ENCODE data around the gene FGR. TPM values are rescaled to one million over a fixed set of nuclear protein-coding genes. Genes with fewer than 3 reads are reported as not detected.

FGR gene
- total and polyA plus RNA-seq, 2 of the 13 experiments (the other 11 are each of a cell fraction or from before 2014, with no cell fraction given): not detected

DNA sequence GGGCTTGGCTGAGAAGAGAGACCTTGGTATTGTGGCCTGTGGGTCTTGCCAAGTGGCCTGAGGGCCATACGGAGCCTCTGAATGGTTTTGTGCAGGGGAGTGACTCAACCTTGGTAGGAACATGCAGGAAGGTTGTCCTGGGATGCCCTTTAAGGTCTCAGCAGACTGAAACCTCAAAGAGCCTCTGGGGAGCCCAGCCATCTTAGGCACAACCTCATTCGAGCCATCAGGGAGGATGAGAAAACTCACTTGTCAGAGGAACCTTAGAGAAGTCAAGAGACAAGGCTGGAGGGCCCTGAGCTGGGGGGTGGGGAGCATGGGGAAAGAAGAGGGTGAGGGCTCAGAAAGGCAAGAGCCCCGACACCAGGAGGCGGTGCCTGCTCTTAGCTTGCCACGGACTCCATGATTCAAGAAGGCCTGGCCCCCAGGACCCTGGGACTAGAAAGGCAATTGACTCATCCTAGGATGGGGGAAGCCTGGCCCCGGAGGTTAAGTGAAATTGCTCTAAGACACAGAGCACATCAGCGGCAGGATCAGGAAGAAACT, 24.0 kb upstream of the FGR start:
- ATAC-seq: peak; percentile 6; the same call in 2 of the 3 replicates
- peak overlapping the region; percentile 70 for H2AFZ ChIP-seq (ENCODE audit: low read length)
- TF ChIP-seq CREBL2 (CRISPR knock-in tag; IDR thresholded peaks at IDR 0.05; ENCODE audit: borderline replicate concordance) (no peak), ZNF446 (CRISPR knock-in tag; IDR thresholded peaks at IDR 0.05) (no peak), ZNF670 (CRISPR knock-in tag; IDR thresholded peaks at IDR 0.05; ENCODE audit: borderline replicate concordance) (no peak), SSRP1 (CRISPR knock-in tag; IDR thresholded peaks at IDR 0.05) (no peak), NRL (CRISPR knock-in tag; IDR thresholded peaks at IDR 0.05; ENCODE audit: borderline replicate concordance) (no peak), ZC3H4 (CRISPR knock-in tag; IDR thresholded peaks at IDR 0.05; ENCODE audit: borderline replicate concordance) (no peak), EED (CRISPR knock-in tag; IDR thresholded peaks at IDR 0.05) (no peak), ZGPAT (CRISPR knock-in tag; IDR thresholded peaks at IDR 0.05) (peak; percentile 12; the same call in 1 of the 2 replicates), RELA (CRISPR knock-in tag; IDR thresholded peaks at IDR 0.05) (no peak), KMT2B (CRISPR knock-in tag; IDR thresholded peaks at IDR 0.05) (no peak), ZNF678 (CRISPR knock-in tag; IDR thresholded peaks at IDR 0.05) (no peak), NR2F1 (CRISPR knock-in tag; IDR thresholded peaks at IDR 0.05) (no peak)
- TF ChIP-seq, protein P1, sequence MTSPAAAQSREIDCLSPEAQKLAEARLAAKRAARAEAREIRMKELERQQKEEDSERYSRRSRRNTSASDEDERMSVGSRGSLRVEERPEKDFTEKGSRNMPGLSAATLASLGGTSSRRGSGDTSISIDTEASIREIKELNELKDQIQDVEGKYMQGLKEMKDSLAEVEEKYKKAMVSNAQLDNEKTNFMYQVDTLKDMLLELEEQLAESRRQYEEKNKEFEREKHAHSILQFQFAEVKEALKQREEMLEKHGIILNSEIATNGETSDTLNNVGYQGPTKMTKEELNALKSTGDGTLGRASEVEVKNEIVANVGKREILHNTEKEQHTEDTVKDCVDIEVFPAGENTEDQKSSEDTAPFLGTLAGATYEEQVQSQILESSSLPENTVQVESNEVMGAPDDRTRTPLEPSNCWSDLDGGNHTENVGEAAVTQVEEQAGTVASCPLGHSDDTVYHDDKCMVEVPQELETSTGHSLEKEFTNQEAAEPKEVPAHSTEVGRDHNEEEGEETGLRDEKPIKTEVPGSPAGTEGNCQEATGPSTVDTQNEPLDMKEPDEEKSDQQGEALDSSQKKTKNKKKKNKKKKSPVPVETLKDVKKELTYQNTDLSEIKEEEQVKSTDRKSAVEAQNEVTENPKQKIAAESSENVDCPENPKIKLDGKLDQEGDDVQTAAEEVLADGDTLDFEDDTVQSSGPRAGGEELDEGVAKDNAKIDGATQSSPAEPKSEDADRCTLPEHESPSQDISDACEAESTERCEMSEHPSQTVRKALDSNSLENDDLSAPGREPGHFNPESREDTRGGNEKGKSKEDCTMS (CRISPR knock-in tag; conservative IDR thresholded peaks at IDR 0.05): no peak
- TF ChIP-seq, protein P2, sequence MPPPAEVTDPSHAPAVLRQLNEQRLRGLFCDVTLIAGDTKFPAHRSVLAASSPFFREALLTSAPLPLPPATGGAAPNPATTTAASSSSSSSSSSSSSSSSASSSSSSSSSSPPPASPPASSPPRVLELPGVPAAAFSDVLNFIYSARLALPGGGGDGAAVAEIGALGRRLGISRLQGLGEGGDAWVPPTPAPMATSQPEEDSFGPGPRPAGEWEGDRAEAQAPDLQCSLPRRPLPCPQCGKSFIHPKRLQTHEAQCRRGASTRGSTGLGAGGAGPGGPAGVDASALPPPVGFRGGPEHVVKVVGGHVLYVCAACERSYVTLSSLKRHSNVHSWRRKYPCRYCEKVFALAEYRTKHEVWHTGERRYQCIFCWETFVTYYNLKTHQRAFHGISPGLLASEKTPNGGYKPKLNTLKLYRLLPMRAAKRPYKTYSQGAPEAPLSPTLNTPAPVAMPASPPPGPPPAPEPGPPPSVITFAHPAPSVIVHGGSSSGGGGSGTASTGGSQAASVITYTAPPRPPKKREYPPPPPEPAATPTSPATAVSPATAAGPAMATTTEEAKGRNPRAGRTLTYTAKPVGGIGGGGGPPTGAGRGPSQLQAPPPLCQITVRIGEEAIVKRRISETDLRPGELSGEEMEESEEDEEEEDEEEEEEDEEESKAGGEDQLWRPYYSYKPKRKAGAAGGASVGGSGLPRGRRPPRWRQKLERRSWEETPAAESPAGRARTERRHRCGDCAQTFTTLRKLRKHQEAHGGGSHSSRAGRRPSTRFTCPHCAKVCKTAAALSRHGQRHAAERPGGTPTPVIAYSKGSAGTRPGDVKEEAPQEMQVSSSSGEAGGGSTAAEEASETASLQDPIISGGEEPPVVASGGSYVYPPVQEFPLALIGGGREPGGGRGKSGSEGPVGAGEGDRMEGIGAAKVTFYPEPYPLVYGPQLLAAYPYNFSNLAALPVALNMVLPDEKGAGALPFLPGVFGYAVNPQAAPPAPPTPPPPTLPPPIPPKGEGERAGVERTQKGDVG (CRISPR knock-in tag; IDR thresholded peaks at IDR 0.05; ENCODE audit: borderline replicate concordance): no peak
- TF ChIP-seq, protein P3, sequence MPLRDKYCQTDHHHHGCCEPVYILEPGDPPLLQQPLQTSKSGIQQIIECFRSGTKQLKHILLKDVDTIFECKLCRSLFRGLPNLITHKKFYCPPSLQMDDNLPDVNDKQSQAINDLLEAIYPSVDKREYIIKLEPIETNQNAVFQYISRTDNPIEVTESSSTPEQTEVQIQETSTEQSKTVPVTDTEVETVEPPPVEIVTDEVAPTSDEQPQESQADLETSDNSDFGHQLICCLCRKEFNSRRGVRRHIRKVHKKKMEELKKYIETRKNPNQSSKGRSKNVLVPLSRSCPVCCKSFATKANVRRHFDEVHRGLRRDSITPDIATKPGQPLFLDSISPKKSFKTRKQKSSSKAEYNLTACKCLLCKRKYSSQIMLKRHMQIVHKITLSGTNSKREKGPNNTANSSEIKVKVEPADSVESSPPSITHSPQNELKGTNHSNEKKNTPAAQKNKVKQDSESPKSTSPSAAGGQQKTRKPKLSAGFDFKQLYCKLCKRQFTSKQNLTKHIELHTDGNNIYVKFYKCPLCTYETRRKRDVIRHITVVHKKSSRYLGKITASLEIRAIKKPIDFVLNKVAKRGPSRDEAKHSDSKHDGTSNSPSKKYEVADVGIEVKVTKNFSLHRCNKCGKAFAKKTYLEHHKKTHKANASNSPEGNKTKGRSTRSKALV (CRISPR knock-in tag; IDR thresholded peaks at IDR 0.05): no peak

More for the DNA sequence above, 24.0 kb upstream of the FGR start:
- Histone ChIP-seq H3K79me2 (ENCODE audit: insufficient read depth, low read length) (no peaks in the 10 kb centered on the region), H3K4me2 (ENCODE audit: low read depth, low read length) (peak overlapping the region; percentile 95), H3K9ac (ENCODE audit: insufficient read depth, low read depth, low read length) (peak overlapping the region; percentile 14; the same call in 1 of the 2 replicates), H3K4me3 (replicated peaks in 1 of 3; ENCODE audit: insufficient read depth in 1 of 3, low read depth in 2 of 3, low read length in 3 of 3) (peak overlapping the region; percentile 51 to 72 (median 61)), H3K4me1 (ENCODE audit: insufficient read depth, low read length) (peaks cover 53% of the 10 kb centered on the region), H4K20me1 (ENCODE audit: insufficient read depth, low read length) (no peaks in the 10 kb centered on the region), H3K27ac (ENCODE audit: extremely low read length, insufficient read depth, low read length) (no peak overlapping the region), H3K27me3 (ENCODE audit: control insufficient read depth in 1 of 2, insufficient read depth in 2 of 2, low read length in 2 of 2) (peaks cover 1 to 6% of the 10 kb centered on the region in 2 experiments; a peak in 1 of 5 replicates), H3K9me3 (ENCODE audit: low read length) (no peaks in the 10 kb centered on the region), H3K36me3 (replicated peaks in 1 of 2; ENCODE audit: control insufficient read depth in 1 of 2, insufficient read depth in 2 of 2, low read length in 2 of 2) (no peaks in the 10 kb centered on the region)
- DNase-seq (ENCODE audit: low spot score) (no peak), FAIRE-seq (no peak)
- CTCF ChIA-PET (ENCODE audit: low intra/inter-chr PET ratio, low total read pairs): no interaction called here
- POLR2A ChIA-PET: interaction anchor here (1.0 kb wide), 2 partner anchors 38 to 52 kb away, joined by 3 to 5 read pairs; no protein-coding TSS in a partner anchor
- intact Hi-C loops (cut with micrococcal nuclease; ENCODE audit: unreplicated experiment) (no loop called here), in situ Hi-C loops (cut with HindIII; ENCODE audit: extremely low pct_ligation_motif_present, low pct_unique_long_range_greater_than_20kb) (loop anchor here (5.0 kb wide), 1 partner anchor 42 kb away; no protein-coding TSS in a partner anchor)
- no TSS peak for BruUV-seq (replicated peaks)
- WGBS (ENCODE audit: low lambda C conversion rate): 5% methylated on average over 5 of the region's 7 CpGs
